ENCODE data around the gene ADGRG6. TPM values are rescaled to one million over a fixed set of nuclear protein-coding genes. Genes with fewer than 3 reads are reported as not detected.
A peak's percentile ranks its signal among the peaks of the same experiment; 100 is the strongest.

The ADGRG6 gene
- total RNA-seq, 1 donor from 2014 or later = 0.39 TPM

DNA sequence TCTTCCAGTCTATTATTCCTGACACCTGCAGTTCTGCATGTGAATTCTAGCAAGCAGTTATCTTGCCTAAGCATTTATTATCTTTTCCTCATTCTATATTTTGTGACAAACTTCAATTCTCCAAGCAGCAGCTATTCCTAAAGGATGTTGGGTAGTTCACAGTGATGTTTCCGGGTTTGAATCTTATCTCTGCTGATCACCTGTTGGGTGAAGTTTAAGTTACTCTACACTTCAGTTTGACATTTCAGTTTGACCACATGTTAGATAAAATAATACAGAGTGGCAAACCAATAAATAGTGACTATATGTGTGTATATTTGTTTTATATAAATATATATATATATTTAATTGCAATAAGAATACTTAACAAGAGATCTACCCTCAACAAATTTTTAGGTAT, 168.6 kb downstream of the ADGRG6 start:
- H3K9me3 Mint-ChIP-seq = no peaks in the 10 kb centered on the region
- no peak overlapping the region for H3K4me3 ChIP-seq
- TF ChIP-seq EZH2 (IDR thresholded peaks at IDR 0.05) = no peak
- TF ChIP-seq, protein P1, sequence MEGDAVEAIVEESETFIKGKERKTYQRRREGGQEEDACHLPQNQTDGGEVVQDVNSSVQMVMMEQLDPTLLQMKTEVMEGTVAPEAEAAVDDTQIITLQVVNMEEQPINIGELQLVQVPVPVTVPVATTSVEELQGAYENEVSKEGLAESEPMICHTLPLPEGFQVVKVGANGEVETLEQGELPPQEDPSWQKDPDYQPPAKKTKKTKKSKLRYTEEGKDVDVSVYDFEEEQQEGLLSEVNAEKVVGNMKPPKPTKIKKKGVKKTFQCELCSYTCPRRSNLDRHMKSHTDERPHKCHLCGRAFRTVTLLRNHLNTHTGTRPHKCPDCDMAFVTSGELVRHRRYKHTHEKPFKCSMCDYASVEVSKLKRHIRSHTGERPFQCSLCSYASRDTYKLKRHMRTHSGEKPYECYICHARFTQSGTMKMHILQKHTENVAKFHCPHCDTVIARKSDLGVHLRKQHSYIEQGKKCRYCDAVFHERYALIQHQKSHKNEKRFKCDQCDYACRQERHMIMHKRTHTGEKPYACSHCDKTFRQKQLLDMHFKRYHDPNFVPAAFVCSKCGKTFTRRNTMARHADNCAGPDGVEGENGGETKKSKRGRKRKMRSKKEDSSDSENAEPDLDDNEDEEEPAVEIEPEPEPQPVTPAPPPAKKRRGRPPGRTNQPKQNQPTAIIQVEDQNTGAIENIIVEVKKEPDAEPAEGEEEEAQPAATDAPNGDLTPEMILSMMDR (IDR thresholded peaks at IDR 0.05) = no peak
- no peak for TF ChIP-seq EZH2phosphoT487 (IDR thresholded peaks at IDR 0.05)
- H3K36me3 Mint-ChIP-seq = no peaks in the 10 kb centered on the region
- no peaks in the 10 kb centered on the region for H3K79me2 ChIP-seq (ENCODE audit: low read depth)
- no peaks in the 10 kb centered on the region for H3F3A ChIP-seq (ENCODE audit: low read depth)
- H3K9ac ChIP-seq = no peak overlapping the region
- H2AFZ ChIP-seq (replicated peaks) = no peak overlapping the region
- H3K36me3 ChIP-seq = no peaks in the 10 kb centered on the region
- no peaks in the 10 kb centered on the region for H3K4me1 ChIP-seq
- H3K27ac Mint-ChIP-seq = no peak overlapping the region
- no peaks in the 10 kb centered on the region for H3K27me3 ChIP-seq
- H4K20me1 ChIP-seq (ENCODE audit: low read depth) = no peaks in the 10 kb centered on the region
- no peaks in the 10 kb centered on the region for H3K4me1 Mint-ChIP-seq
- H3K27me3 Mint-ChIP-seq (ENCODE audit: insufficient read depth, low read depth) = no peaks in the 10 kb centered on the region
- no peak for DNase-seq (ENCODE audit: low spot score)
- H3K4me2 ChIP-seq = no peak overlapping the region
- no peak overlapping the region for H3K4me3 Mint-ChIP-seq
- H3K9me3 ChIP-seq (ENCODE audit: low read depth) = no peaks in the 10 kb centered on the region
- no peak overlapping the region for H3K27ac ChIP-seq

DNA sequence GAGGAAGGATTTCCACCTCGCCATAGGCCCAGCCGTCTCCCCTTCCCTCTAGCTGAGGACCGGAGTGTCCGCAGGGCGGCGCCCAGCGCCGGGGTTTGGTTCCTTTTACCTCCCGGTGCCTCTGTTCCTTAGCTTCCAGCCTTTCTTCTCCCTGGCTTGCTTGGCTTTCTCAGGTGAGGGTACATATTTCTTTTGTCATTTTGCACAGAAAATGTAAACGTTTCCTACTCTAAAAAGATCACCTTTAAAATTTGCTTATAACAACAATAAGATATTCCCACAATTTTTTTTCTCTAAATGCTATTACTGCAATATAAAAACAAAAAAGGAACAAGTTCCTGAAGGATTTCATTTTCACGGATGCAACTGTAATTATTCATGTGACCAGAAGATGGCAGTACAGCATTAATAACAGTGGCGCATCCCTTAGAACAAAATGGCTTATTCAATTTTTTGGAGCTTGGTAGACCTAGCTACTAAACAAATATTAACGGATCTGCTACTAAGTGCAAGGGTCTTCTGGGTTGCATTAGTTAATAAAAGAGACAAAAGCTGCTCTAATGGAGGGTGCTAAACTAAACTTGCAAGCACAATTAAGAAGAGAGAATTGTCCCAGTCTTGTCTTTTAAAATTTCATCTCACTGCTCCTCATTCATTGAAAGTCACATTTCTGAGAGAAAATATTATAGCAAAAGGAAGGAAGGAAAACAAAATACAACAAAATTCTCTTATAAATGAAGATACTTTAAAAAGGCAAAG, 172.9 kb downstream of the ADGRG6 start:
- Mint-ChIP-seq H3K4me1 (no peaks in the 10 kb centered on the region), H3K27me3 (ENCODE audit: insufficient read depth, low read depth) (no peaks in the 10 kb centered on the region), H3K27ac (no peak overlapping the region), H3K36me3 (no peaks in the 10 kb centered on the region), H3K9me3 (no peaks in the 10 kb centered on the region), H3K4me3 (no peak overlapping the region)
- peak; percentile 81 for DNase-seq (ENCODE audit: low spot score)
- H2AFZ ChIP-seq (replicated peaks) = peak overlapping the region; percentile 56
- H3K36me3 ChIP-seq = no peaks in the 10 kb centered on the region
- no peaks in the 10 kb centered on the region for H3K27me3 ChIP-seq
- H3K27ac ChIP-seq = no peak overlapping the region
- H3K4me3 ChIP-seq = no peak overlapping the region
- H3F3A ChIP-seq (ENCODE audit: low read depth) = no peaks in the 10 kb centered on the region
- H3K9me3 ChIP-seq (ENCODE audit: low read depth) = no peaks in the 10 kb centered on the region
- H3K4me1 ChIP-seq = no peaks in the 10 kb centered on the region
- no peaks in the 10 kb centered on the region for H3K79me2 ChIP-seq (ENCODE audit: low read depth)
- peak overlapping the region; percentile 60 for H3K4me2 ChIP-seq
- H3K9ac ChIP-seq = no peak overlapping the region
- H4K20me1 ChIP-seq (ENCODE audit: low read depth) = no peaks in the 10 kb centered on the region
- TF ChIP-seq, protein P1 (IDR thresholded peaks at IDR 0.05) = peak; percentile 84
- TF ChIP-seq EZH2 (IDR thresholded peaks at IDR 0.05) (no peak), EZH2phosphoT487 (IDR thresholded peaks at IDR 0.05) (no peak)

DNA sequence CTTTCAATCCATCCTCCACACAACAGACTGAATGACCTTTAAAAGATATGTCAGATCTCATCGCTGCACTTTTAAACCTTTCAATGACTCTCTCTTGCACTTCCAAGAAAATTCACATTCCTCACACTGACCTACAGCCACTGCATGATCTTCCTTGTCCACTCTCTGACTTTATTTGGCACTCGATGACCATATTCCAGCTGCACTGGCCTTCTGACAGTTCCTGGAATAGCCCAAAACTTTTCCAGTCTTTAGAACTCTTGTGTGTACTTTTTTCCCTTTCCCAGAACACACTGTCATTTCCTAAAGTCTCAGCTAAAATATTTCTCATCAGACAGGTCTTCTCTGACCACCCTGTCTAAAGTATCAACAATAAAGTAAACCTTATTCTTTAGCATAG, 174.6 kb downstream of the ADGRG6 start:
- Mint-ChIP-seq H3K27ac (no peak overlapping the region), H3K36me3 (no peaks in the 10 kb centered on the region), H3K9me3 (no peaks in the 10 kb centered on the region), H3K4me3 (no peak overlapping the region), H3K4me1 (no peaks in the 10 kb centered on the region), H3K27me3 (ENCODE audit: insufficient read depth, low read depth) (no peaks in the 10 kb centered on the region)
- no peak for DNase-seq (ENCODE audit: low spot score)
- Histone ChIP-seq H3F3A (ENCODE audit: low read depth) (no peaks in the 10 kb centered on the region), H3K4me1 (no peaks in the 10 kb centered on the region), H3K9me3 (ENCODE audit: low read depth) (no peaks in the 10 kb centered on the region), H3K27ac (no peak overlapping the region), H3K79me2 (ENCODE audit: low read depth) (no peaks in the 10 kb centered on the region), H4K20me1 (ENCODE audit: low read depth) (no peaks in the 10 kb centered on the region), H3K9ac (no peak overlapping the region), H3K27me3 (no peaks in the 10 kb centered on the region), H3K4me2 (no peak overlapping the region), H3K36me3 (no peaks in the 10 kb centered on the region), H2AFZ (replicated peaks) (no peak overlapping the region), H3K4me3 (no peak overlapping the region)
- no peak for TF ChIP-seq EZH2 (IDR thresholded peaks at IDR 0.05)
- no peak for TF ChIP-seq EZH2phosphoT487 (IDR thresholded peaks at IDR 0.05)
- TF ChIP-seq, protein P1 (IDR thresholded peaks at IDR 0.05) = no peak
